ENCODE results near the gene BCORL1.
A peak's percentile ranks its signal among the peaks of the same experiment; 100 is the strongest.

Gene BCORL1

DNA sequence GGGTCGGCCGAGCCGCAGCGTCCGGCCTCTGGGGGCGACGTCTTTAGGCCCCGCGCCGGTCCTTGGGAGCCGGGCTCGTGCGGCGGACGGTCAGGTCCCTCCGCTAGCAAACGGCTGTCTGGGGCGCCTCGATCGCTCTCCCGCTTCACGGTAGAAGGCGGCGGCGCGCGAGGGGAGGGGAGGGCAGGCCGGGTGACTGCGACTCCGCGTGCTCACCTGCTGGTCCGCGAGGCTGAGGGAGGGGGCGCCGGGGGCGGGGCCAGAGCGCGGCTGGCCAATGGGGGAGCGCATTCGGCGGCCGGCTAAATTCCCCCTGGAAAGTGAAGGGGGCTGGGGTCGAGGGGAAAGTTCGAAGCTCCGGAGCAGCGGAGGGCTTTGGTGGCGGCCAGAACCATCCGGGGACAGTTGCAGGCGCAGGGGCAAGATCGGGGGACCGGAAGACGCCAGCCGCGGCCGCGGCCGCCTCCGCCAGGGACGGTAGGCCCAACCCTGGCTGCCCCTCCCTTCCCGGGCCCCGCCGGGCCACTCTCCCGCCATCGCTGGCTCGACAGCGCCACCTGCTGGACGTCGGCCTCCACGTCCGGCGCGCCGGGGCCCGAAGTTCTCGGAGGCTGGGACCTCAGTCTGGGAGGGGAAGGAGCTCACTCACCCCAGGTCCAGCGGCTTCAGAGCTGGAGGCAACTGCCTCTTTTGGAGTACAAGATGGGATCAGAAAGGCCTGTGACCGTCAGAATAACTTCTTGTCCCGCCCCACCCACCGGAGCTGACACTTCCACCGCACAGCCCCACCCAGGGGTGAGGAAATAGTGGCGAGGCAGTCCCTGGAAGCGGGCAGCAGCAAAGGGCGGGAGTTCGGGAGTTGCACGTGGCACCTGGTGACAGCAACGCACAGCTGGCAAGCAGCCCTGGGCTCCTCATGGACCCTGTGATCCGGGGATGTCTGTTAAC is 78.0 kb downstream of the BCORL1 start:
- Histone ChIP-seq H2AFZ (ENCODE audit: low read depth, low read length) (peak overlapping the region; percentile 77), H3K9ac (ENCODE audit: low read depth, low read length) (peak overlapping the region; percentile 50), H3K27me3 (ENCODE audit: insufficient read depth, low read length, poor library complexity) (no peaks in the 10 kb centered on the region), H3K27ac (ENCODE audit: low read length) (peak overlapping the region; percentile 47; the same call in 1 of the 2 replicates), H3K79me2 (ENCODE audit: insufficient read depth, low read length) (no peaks in the 10 kb centered on the region), H3K4me2 (ENCODE audit: insufficient read depth, low read length) (peak overlapping the region; percentile 85), H3K4me3 (ENCODE audit: low read depth in 1 of 2, low read length in 2 of 2) (peak overlapping the region in 1 of 2 experiments; percentile 57; a peak in 2 of 4 replicates), H3K36me3 (ENCODE audit: insufficient read depth, low read length) (peaks cover 8% of the 10 kb centered on the region), H4K20me1 (ENCODE audit: insufficient read depth, low read length) (no peaks in the 10 kb centered on the region), H3K9me3 (ENCODE audit: insufficient read depth, low read length, severe bottlenecking) (no peaks in the 10 kb centered on the region), H3K4me1 (ENCODE audit: insufficient read depth, low read length) (peaks cover 12% of the 10 kb centered on the region)
- peak; percentile 75 for DNase-seq
- TF ChIP-seq, protein P1, sequence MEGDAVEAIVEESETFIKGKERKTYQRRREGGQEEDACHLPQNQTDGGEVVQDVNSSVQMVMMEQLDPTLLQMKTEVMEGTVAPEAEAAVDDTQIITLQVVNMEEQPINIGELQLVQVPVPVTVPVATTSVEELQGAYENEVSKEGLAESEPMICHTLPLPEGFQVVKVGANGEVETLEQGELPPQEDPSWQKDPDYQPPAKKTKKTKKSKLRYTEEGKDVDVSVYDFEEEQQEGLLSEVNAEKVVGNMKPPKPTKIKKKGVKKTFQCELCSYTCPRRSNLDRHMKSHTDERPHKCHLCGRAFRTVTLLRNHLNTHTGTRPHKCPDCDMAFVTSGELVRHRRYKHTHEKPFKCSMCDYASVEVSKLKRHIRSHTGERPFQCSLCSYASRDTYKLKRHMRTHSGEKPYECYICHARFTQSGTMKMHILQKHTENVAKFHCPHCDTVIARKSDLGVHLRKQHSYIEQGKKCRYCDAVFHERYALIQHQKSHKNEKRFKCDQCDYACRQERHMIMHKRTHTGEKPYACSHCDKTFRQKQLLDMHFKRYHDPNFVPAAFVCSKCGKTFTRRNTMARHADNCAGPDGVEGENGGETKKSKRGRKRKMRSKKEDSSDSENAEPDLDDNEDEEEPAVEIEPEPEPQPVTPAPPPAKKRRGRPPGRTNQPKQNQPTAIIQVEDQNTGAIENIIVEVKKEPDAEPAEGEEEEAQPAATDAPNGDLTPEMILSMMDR (IDR thresholded peaks at IDR 0.05; ENCODE audit: borderline replicate concordance, extremely low read depth, low read length, poor library complexity, severe bottlenecking): peak; percentile 88
- TF ChIP-seq EZH2 (IDR thresholded peaks at IDR 0.05; ENCODE audit: borderline replicate concordance, low read depth, low read length, severe bottlenecking): no peak
- peak; percentile 92 for ATAC-seq (ENCODE audit: insufficient read depth, low read depth)

DNA sequence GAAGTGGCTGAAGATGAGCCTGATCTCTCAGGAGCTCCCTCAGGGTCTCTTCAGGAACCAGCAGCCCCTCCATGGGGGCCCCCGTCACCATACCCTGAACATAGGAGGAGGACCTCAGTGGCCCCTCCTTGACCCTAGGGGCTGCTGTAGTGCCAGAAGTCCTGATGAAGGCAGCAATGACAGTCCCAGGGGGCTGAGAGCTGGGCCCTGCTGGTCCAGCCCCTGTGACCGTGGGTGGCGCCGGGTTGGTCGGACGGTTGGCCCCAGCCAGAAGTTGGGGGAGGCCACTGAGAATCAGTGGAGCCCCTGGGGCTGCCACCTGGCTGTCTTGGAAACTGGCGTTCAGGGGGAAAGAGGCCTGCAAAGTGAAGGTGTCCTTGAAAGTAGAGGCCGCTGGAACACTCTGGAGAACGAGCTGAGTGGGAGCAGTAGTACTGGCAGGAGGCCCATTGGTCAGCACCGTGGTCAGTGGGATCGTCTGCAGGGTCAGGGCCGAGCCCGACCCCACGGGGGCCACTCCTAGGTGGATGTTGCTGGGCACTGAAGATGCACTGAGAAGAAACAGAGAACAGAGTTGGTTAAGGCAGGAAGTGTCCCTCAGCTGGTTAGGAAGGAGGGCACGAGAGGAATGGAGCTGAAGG is 84.7 kb downstream of the BCORL1 start:
- ATAC-seq (ENCODE audit: insufficient read depth, low read depth) (no peak), DNase-seq (no peak)
- H3K79me2 ChIP-seq (ENCODE audit: insufficient read depth, low read length): no peaks in the 10 kb centered on the region
- no peak for TF ChIP-seq EZH2 (IDR thresholded peaks at IDR 0.05; ENCODE audit: borderline replicate concordance, low read depth, low read length, severe bottlenecking)
- TF ChIP-seq, protein P1 (IDR thresholded peaks at IDR 0.05; ENCODE audit: borderline replicate concordance, extremely low read depth, low read length, poor library complexity, severe bottlenecking): no peak
- H4K20me1 ChIP-seq (ENCODE audit: insufficient read depth, low read length): no peaks in the 10 kb centered on the region
- H3K36me3 ChIP-seq (ENCODE audit: insufficient read depth, low read length): peaks cover 23% of the 10 kb centered on the region
- H3K27ac ChIP-seq (ENCODE audit: low read length): no peak overlapping the region
- no peak overlapping the region for H3K4me2 ChIP-seq (ENCODE audit: insufficient read depth, low read length)
- no peak overlapping the region for H2AFZ ChIP-seq (ENCODE audit: low read depth, low read length)
- no peaks in the 10 kb centered on the region for H3K27me3 ChIP-seq (ENCODE audit: insufficient read depth, low read length, poor library complexity)
- no peak overlapping the region for H3K9ac ChIP-seq (ENCODE audit: low read depth, low read length)
- no peaks in the 10 kb centered on the region for H3K4me1 ChIP-seq (ENCODE audit: insufficient read depth, low read length)
- no peak overlapping the region for H3K4me3 ChIP-seq (ENCODE audit: low read depth in 1 of 2, low read length in 2 of 2)
- H3K9me3 ChIP-seq (ENCODE audit: insufficient read depth, low read length, severe bottlenecking): no peaks in the 10 kb centered on the region

DNA sequence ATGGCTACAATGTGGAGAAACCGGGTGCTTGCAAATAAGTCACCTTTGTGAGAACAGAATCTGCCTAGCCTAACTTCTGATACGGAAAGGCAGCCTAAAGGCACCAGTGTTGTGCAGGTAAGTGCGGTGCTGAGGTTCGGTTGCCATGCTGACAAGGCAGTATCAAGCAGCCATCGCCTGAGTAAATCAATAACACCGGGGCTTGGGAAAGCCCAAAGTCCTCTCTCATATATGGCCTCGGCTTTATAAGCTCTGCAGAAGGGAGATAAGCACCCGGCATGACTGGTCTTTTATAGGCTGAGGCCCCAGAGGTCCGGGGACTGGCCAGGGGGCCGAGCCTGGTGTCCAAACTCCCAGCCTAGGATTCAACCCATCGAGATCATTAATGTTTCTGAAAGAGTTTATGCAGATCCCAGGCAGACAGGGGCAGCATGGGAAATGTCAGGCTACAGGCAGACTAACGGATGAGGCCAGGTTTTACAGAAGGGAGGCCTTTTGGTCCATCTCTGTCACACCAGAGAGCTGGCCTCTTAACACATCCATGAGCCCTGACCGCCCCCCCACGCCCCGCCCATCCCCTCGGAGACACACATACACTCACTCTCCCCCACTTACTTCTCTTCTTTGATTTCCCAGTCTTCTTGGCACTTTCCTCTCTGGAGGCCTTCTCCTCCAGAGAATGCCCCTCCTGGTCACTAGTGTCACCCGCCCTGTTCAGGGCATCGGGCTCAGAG is 89.3 kb downstream of the BCORL1 start:
- Histone ChIP-seq H3K79me2 (ENCODE audit: insufficient read depth, low read length) (no peaks in the 10 kb centered on the region), H3K4me1 (ENCODE audit: insufficient read depth, low read length) (no peaks in the 10 kb centered on the region), H4K20me1 (ENCODE audit: insufficient read depth, low read length) (no peaks in the 10 kb centered on the region), H2AFZ (ENCODE audit: low read depth, low read length) (no peak overlapping the region), H3K27me3 (ENCODE audit: insufficient read depth, low read length, poor library complexity) (no peaks in the 10 kb centered on the region), H3K9me3 (ENCODE audit: insufficient read depth, low read length, severe bottlenecking) (no peaks in the 10 kb centered on the region), H3K4me3 (ENCODE audit: low read depth in 1 of 2, low read length in 2 of 2) (no peak overlapping the region), H3K36me3 (ENCODE audit: insufficient read depth, low read length) (peaks cover 23% of the 10 kb centered on the region), H3K4me2 (ENCODE audit: insufficient read depth, low read length) (no peak overlapping the region), H3K27ac (ENCODE audit: low read length) (no peak overlapping the region), H3K9ac (ENCODE audit: low read depth, low read length) (no peak overlapping the region)
- no peak for DNase-seq
- ATAC-seq (ENCODE audit: insufficient read depth, low read depth): no peak
- TF ChIP-seq EZH2 (IDR thresholded peaks at IDR 0.05; ENCODE audit: borderline replicate concordance, low read depth, low read length, severe bottlenecking): no peak
- TF ChIP-seq, protein P1 (IDR thresholded peaks at IDR 0.05; ENCODE audit: borderline replicate concordance, extremely low read depth, low read length, poor library complexity, severe bottlenecking): no peak
